Measurements from ENCODE around the gene RIGI. TPM values are rescaled to one million over a fixed set of nuclear protein-coding genes. Genes with fewer than 3 reads are reported as not detected.
"Not testable (repeated sequence)": the region's sequence is repeated elsewhere in the genome, so short reads cannot be mapped to it uniquely, and the experiment has no call there.

RIGI gene
- total RNA-seq, 2 experiments from 2014 or later: 4.2 TPM

DNA sequence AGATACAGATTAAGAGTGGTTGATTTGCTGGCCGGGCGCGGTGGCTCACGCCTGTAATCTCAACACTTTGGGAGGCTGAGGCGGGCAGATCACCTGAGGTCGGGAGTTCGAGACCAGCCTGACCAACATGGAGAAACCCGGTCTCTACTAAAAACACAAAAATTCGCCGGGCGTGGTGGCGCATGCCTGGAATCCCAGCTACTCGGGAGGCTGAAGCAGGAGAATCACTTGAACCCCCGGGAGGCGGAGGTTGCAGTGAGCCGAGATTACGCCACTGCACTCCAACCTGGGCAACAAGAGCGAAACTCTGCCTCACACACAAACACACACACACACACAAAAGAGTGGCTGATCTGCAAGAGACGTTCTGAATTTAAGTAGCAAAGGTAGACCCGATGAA is 22.2 kb upstream of the RIGI start:
- POLR2A ChIA-PET, CTCF ChIA-PET: not testable (repeated sequence)

DNA sequence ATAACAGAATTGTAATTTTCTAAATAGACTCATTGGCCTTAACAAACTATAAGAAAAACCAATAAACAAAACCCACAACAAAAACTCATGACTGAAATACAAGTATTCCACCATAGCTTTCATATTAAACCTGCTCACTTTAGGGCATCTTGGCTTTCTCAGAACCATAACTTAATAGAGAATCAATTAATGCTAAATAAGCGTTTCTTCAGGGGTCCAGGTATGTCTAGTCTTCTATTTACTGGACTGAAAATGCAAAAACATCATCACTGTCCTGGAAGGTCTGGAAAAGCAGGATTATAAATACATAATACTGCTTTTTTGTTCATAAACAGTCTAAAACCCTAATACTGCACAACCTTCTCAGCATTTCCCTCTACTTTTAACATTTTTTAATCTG is 19.9 kb upstream of the RIGI start:
- ChIA-PET CTCF (interaction anchor here (1.2 to 1.9 kb wide), 2 partner anchors 9 to 34 kb away, joined by 3 to 5 read pairs; no protein-coding TSS in a partner anchor), POLR2A (no interaction called here)

DNA sequence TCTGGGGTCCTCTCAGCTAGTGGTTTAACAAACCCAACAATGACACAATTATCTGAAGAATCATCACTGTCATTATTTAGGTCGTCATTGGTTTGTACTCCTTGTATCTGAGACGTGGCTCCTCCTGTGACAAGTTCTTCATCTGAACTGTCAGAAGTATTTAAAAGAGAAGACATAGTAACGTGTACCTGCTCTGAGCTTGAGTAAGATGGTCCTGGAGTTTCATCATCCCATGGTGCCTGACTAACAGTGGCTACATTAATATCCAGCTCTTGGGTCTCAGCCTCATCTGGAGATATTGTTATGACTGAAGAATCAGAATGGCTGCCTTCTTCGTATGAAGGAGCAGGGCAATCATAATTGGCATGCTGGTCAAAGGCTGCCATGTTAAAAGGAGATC is 17.1 kb upstream of the RIGI start:
- POLR2A ChIA-PET: no interaction called here
- CTCF ChIA-PET: no interaction called here

DNA sequence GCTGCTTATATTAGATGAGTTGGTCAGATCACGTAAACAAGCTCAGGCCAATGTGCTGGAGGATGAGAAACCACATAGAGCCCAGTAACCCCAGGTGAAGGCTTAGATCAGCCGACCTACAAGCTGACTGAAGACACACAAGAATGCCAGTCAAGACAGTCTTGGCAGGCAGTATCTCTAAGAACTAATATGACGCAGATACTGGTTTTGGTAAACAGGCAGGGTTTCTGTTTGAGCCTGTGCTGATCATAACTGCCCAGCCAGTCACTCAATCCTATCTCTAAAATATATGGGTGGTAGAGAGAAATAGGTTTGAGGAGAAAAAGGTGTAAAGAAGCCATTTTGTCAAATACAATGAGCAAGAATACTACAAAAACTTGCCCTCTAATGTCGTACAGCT is 7.8 kb upstream of the RIGI start:
- CTCF ChIA-PET: no interaction called here

DNA sequence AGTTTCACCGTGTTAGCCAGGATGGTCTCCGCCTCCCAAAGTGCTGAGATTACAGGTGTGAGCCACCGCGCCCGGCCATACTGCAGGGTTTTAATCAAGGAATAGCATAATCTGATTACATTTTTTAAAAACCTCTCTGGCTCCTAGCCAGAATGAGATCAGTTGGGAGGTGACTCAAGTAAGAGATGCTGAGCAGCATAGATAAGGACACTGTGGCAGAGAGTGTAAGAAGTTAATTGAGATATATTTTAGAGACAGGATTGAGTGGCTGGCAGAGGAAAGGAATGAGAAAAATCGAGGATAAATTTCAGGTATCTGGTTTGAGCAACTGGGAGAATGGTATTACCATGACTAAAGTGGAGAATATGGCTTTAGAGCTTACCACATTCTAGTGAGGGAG is 7.3 kb upstream of the RIGI start:
- CTCF ChIA-PET: no interaction called here
- POLR2A ChIA-PET: no interaction called here

More for the DNA sequence above, 7.8 kb upstream of the RIGI start:
- POLR2A ChIA-PET: no interaction called here

DNA sequence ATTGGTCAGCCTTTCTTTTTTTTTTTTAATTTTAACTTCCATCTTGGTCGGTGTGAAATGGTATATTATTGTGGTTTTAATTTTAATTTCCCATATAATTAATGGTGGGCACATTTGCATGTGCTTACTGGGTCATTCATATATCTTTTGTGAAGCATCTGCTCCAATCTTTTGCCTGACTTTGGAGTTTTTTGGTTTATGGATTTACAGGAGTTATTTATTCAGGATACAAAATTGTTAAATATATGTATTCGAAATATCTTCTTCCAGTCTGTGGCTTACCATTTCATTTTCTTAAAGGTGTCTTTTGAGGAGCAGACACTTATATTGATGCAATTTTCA is 682 bp upstream of the RIGI start:
- POLR2A ChIA-PET: interaction anchor here (2.1 kb wide), 1 partner anchor 24 kb away, joined by 8 read pairs; no protein-coding TSS in a partner anchor
- CTCF ChIA-PET: interaction anchor here (0.6 kb wide), 1 partner anchor 24 kb away, joined by 3 read pairs; no protein-coding TSS in a partner anchor

DNA sequence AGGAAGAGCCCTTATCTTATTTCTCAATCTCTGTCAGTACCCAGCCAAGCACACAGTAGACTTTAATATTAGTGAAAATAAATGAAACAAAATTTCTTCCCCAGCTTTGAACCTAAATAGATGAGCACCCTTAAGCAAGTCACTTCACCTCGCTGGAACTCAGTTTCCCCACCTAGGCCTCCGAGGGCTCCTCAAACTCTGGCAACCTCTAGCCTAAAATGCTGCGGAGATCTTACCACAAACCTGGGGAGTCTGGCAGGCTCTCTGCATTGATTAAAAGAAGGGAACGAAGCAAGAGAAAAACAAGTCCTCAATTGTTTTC is 326 bp downstream of the RIGI start:
- CTCF ChIA-PET: interaction anchor here (0.8 kb wide), 2 partner anchors 25 to 147 kb away, joined by 3 read pairs; no protein-coding TSS in a partner anchor
- POLR2A ChIA-PET: interaction anchor here (0.9 to 2.1 kb wide), 3 partner anchors 25 to 27 kb away, joined by 3 to 8 read pairs (median 3); partner anchors contain the start of genes SMIM27 and TOPORS

DNA sequence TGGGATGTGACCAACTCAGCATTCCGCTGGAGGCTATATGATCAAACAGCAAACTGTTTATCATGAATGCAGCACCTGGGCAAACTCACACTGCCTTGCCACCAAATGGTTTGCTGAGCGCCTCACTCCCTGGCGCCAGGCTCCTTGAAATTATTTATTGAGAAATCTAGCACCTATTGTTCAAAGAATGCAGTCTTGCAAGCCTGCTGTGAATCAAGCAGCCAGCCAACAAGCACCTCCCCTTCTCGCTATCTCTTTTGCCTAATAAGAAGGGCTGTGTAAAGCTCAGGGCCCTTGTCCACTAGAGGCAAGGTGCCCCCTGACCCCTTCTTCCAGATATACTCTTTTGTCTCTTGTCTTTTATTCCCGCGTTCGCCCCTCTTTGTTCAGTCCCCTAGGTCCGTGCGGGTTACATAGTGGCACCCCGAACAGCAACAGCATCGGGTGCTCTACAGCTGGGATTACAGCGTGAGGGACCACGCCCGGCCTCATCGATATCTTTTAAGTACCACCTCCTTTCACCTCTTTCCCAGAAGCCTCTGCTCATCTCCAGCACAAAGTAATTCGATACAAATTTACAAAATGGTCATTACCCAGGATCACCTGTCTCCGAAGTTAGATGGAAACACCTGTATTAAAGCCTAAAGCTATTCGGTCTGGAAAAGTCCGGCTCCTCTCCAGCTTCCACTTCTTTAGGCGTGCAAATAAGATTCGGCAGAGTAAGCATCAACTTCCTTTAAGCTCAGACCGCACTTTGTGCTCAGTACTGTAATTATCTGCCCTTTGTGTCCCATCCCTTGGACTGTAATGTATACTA is 896 bp downstream of the RIGI start:
- ChIA-PET CTCF (interaction anchor here (0.8 kb wide), 1 partner anchor 146 kb away, joined by 3 read pairs; no protein-coding TSS in a partner anchor), POLR2A (interaction anchor here (0.9 to 2.1 kb wide), 3 partner anchors 25 to 27 kb away, joined by 3 to 8 read pairs (median 3); partner anchors contain the start of genes SMIM27 and TOPORS)

DNA sequence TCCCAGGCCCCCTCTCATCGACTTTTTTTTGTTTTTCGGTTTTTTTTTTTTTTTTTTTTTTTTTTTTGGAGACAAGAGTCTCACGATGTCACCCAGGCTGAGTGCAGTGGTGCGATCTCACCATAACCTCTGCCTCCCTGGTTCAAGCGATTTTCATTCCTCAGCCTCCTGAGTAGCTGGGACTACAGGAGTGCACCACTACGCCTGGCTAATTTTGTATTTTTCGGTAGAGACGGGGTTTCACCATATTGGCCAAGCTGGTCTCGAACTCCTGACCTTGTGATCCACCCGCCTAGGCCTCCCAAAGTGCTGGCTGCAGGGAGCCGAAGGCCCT is 1.5 kb downstream of the RIGI start:
- CTCF ChIA-PET, POLR2A ChIA-PET: not testable (repeated sequence)

DNA sequence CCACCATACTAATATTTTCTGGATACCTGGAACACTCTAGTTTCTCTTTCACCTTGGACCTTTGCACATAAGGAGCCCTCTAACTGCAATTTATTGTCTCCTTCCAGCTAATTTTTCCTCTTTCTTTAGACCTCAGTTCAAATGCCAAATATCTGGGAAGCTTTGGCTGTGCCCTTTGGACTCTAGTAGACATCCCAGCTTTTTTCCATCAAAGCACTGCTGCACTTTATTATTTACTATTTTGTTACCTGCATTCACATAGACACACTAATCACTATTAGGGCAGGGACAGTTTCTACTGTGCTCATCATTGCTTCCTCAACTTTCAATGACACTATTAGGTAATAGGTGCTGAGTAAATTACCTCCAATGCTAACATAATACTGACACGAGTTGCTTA is 2.1 kb downstream of the RIGI start:
- POLR2A ChIA-PET: no interaction called here
- CTCF ChIA-PET: no interaction called here

DNA sequence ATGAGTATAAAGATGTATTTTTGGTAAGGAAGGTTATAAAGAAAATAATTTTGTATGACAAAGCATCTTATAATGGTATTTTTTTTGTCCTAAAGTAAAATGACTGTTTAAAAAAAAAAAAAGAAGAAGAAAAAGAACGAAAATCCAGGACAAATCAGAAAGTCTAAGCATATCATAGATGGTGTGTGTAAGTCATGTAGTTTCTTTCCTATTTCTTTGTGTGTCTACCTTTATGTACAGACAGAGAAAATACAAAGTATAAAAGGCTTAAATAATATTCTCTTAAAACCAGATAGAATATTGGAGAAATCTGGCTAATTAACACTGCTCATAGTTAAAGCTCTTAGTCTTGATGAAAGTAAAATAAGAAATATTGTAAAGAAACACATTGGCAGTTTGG is 7.7 kb downstream of the RIGI start:
- ChIA-PET POLR2A (no interaction called here), CTCF (no interaction called here)

DNA sequence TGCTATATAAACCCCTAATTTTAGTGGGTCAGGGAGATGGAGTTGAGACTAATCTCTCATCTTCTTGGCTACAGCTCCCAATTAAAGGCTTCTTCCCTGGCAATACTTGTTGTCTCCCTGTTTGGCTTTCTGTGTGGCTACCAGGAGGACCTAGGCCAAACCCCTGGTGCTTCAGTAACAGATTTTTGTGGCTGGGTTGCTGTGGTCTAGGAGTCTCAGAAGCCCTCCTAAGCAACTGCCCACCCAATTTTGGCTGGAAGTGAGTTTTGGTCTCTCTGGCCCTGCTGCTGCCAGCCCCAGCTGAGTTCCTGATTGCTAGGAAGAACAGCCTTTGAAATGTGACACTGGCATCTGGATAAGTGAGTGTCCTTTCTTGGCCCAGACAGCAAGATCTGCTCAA is 9.8 kb downstream of the RIGI start:
- POLR2A ChIA-PET: no interaction called here
- CTCF ChIA-PET: no interaction called here

DNA sequence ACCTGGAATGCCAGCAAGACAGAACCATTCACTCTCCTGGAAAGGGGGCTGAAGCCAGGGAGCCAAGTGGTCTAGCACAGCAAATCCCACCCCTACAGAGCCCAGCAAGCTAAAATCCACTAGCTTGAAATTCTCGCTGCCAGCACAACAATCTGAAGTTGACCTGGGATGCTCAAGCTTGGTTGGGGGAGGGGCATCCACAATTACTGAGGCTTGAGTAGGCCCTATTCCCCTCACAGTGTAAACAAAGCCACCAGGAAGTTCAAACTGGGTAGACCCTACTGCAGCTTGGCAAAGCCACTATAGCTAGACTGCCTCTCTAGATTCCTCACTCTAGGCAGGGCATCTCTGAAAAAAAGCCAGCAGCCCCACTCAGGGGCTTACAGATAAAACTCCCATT is 17.3 kb downstream of the RIGI start:
- CTCF ChIA-PET: interaction anchor here (1.8 kb wide), 1 partner anchor 71 kb away, joined by 4 read pairs; no protein-coding TSS in a partner anchor
- POLR2A ChIA-PET: no interaction called here

DNA sequence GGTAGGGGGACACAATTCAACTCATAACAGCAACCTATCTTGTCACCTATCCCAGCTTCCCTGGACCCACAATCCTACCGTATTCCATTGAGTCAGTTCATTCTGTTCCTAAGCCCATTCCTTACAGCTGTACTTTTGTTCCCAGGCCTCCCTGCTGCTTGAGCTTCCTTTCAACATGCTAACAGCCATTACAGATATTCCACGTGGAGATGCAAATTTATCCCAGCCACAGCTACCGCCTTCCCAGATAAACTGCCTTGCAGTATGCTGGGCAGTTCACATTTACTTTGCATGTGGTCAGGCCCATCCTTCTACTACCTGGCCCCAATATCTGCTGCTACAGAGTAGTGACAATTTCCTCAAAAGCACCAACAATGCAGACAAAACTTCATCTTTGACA is 23.0 kb downstream of the RIGI start:
- CTCF ChIA-PET: no interaction called here

DNA sequence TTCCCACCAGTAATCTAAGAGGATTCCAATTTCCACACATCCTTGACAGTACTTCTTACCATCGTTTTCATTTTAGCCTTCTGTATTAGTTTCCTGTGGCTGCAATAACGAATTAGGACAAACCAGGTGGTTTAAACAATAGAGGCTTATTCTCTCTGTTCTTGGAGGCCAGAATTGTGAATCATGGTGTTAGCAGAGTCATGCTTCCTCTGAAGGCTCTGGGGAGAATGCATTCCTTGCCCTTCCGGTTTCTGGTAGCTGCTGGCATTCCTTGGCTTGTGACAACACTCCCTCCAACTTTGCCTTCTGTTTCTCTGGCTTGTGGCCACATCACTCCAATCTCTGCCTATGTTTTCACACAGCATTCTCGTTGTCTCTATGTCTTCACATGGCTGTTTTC is 23.5 kb downstream of the RIGI start:
- ChIA-PET CTCF (no interaction called here), POLR2A (no interaction called here)

More for the DNA sequence above, 23.0 kb downstream of the RIGI start:
- POLR2A ChIA-PET: no interaction called here

DNA sequence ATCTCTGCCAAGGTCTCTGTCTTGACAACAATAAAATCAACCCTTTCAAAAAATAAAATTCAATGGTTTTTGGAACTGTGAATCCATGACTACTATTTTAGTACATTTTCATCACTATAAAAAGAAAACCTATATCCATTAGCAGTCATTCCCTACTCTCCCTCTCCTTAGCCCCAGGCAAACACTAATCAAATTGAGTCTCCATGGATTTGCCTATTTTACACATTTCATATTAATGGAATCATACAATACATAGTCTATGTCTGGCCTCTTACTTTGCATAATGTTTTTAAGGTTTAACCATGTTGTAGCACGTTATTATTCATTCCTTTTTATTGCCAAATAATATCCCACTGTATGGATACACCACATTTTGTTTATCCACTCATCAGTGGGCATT is 24.1 kb downstream of the RIGI start:
- POLR2A ChIA-PET: no interaction called here
- CTCF ChIA-PET: no interaction called here

DNA sequence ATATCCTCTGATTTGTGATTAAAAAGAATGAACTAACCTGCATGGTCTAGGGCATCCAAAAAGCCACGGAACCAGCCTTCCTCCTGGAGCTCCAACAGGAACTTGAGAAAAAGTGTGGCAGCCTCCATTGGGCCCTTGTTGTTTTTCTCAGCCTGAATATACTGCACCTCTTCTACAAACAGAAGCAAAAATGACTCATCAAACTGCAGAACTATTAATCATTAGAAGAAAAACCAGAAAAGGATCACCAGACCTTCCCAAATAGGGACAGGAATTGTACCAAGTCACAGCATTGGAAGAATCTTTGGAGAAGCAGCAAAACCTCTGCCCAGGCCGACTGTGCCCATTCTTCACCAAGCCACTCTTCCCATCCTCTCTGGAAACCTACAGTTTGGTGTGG is 25.2 kb downstream of the RIGI start:
- ChIA-PET POLR2A (no interaction called here), CTCF (no interaction called here)

DNA sequence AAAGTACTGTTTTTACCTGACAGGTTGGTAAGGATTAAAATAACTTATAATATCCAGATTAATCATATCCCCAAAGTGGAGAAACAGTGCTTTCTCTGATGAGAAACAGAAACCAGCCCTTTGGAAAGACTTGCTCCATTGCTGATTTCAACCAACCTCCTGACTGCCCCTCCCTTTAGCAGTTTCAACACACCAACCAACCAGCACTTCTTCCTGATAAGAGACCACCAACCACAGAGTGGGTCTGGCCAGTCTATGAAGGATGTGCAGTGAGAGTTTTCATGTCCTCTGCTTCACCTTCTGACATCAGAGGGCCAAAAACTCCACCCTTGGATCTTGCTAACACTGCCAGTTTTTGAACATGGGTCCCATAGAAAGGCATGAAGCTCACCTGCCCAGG is 28.1 kb downstream of the RIGI start:
- CTCF ChIA-PET: interaction anchor here (1.0 kb wide), 1 partner anchor 74 kb away, joined by 5 read pairs; no protein-coding TSS in a partner anchor
- POLR2A ChIA-PET: no interaction called here

DNA sequence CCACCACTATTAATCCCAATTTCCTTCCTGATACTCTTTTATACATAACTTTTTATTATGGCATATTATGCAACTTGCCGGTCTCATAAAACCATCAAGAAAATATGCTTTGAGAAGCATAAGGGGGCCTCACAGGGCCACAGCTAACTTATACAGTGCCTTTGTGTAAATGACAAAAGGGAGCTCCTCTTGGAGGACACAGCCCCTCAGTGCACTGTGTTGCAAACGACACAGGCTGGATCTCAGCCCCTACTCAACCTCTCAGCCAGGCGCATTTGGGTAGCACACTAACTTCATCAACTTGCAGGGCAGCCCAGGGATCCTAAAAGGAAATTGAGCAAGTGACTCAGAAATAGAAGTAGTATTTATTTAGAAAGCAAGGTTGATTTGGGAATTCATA is 35.4 kb downstream of the RIGI start:
- CTCF ChIA-PET: no interaction called here
- POLR2A ChIA-PET: no interaction called here

DNA sequence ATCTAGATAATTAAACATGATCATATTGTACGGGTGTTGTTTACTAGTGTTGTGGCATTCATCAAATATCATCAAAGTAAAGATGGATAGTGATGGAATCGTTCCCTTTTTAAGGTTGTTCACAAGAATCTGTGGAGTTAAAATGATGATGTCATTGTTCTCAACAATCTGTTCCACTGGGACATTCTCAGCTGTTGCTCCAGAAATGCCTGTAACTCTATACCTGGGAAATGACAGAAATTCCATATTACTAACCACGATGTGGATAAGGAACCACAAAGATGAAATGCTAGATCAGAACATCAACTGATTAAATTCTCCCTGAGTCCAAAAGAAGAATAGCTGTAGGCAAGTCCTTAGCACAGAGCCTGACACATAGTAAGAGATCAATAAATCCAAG is 38.0 kb downstream of the RIGI start:
- POLR2A ChIA-PET: no interaction called here
- CTCF ChIA-PET: no interaction called here

DNA sequence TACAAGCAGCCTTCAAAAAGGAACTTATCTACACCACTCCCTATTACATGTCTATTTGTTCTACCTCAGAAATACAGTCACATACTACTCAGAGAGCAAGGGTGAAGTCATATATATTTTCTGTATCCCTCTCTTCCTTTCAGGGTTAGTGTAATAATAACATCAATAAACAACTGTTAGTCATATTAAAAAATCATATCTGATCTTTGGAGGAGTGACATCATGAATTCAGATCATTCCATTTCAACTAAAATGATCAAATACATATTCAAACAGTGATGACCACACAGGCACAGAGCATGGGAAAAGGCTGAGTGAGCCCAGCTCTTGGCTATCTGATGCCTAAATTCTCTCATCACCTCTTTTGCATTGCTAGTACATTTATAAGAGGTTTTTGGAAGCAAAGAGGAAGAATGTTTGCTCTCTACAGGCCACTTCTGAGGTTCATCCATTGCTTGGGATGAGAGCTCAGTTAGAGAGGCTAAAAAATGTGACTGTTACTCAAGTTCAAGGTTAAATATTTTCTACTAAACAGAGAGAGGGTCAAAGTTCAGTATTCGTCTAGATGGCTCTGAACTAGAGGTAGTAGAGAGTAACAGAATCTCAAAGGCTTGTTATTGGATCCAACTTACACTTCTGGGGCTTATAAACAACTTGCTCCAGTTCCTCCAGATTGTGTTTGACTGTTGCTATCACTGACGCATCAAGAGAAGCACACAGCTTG is 39.0 kb downstream of the RIGI start:
- ChIA-PET CTCF (no interaction called here), POLR2A (no interaction called here)
